Omental fat pad (tissue), 4 donors: ENCODE data around the gene ARHGAP30. TPM values are rescaled to one million over a fixed set of nuclear protein-coding genes. Genes with fewer than 3 reads are reported as not detected.
"Not testable (repeated sequence)": the region's sequence is repeated elsewhere in the genome, so short reads cannot be mapped to it uniquely, and the experiment has no call there.

Experiments used
- ATAC-seq: fragments of 150-250 bp; one replicate; pipeline ENCODE4 v1.9.1; 2016; ENCODE audit warnings: mild to moderate bottlenecking, moderate library complexity; ENCODE audit not compliant: low FRiP score
- DNase-seq: peaks from one replicate; pipeline ENCODE4 v3.0.0-alpha.2; 2019; ENCODE audit warnings: low spot score
- CTCF ChIP-seq, 3 donors: fragments of 450-650 bp; IDR thresholded peaks; one replicate each; pipeline ENCODE4 v1.5.1; 2016 to 2017; ENCODE audit warnings: antibody characterized with exemption in 3 of 3, mild to moderate bottlenecking in 3 of 3, moderate library complexity in 2 of 3
- total RNA-seq, 4 donors: library from RNA; depleted of rRNA; stranded (reverse); fragments of >200 nt; gene quantifications; one replicate each; pipeline ENCODE4 v1.1.0, GENCODE V29; 2016

The ARHGAP30 gene
- total RNA-seq, 4 donors from 2014 or later, result 9.8 to 32.3 (median 24.7) TPM

GRCh38 chr1:161021970-161022353 is 47.7 kb downstream of the ARHGAP30 start:
- TF ChIP-seq CTCF (IDR thresholded peaks at IDR 0.05), result no peak
- DNase-seq, result no peak
- ATAC-seq, result no peak

- DNase-seq (no peak), ATAC-seq (peak; percentile 93)
- TF ChIP-seq CTCF (IDR thresholded peaks at IDR 0.05), result no peak
Measured at GRCh38 chr1:161021165-161021969, 48.3 kb downstream of the ARHGAP30 start.

- no peak for DNase-seq
- peak; percentile 78 for ATAC-seq
- peak in 1 of 3 donors; percentile 30 for TF ChIP-seq CTCF (IDR thresholded peaks at IDR 0.05)
Measured at GRCh38 chr1:161020509-161021164, 49.1 kb downstream of the ARHGAP30 start, which contains the start of gene F11R. Gene F11R, minus strand, starts transcription at chr1:161021152. Its CDS starts 79 bp downstream, at chr1:161021073.

- TF ChIP-seq CTCF (IDR thresholded peaks at IDR 0.05), result no peak
- no peak for ATAC-seq
- DNase-seq, result no peak
Measured at GRCh38 chr1:161019751-161020495, 49.8 kb downstream of the ARHGAP30 start.

- not testable (repeated sequence) for ATAC-seq, DNase-seq
Measured at GRCh38 chr1:161019111-161019660, 50.5 kb downstream of the ARHGAP30 start.

- no peak for ATAC-seq
- no peak for TF ChIP-seq CTCF (IDR thresholded peaks at IDR 0.05)
- DNase-seq, result no peak
Measured at GRCh38 chr1:161018631-161018930, 51.1 kb downstream of the ARHGAP30 start.
